ENCODE measurements around the gene CDC42BPB. TPM values are rescaled to one million over a fixed set of nuclear protein-coding genes. Genes with fewer than 3 reads are reported as not detected.

CDC42BPB gene
- total and polyA plus RNA-seq, 2 of the 13 experiments (the other 11 are each of a cell fraction or from before 2014, with no cell fraction given) = 19.7 to 32.3 TPM

GRCh38 chr14:103100281-103101121 is 43.2 kb upstream of the CDC42BPB start (continued):
- TF ChIP-seq ZBTB4 (CRISPR knock-in tag; IDR thresholded peaks at IDR 0.05; ENCODE audit: borderline replicate concordance) (no peak), JUND (CRISPR knock-in tag; IDR thresholded peaks at IDR 0.05) (peak; percentile 69), DNMT1 (CRISPR knock-in tag; IDR thresholded peaks at IDR 0.05) (0 out of 2 replicates have a peak, but pooled peaks have one; percentile 61), AHR (CRISPR knock-in tag; IDR thresholded peaks at IDR 0.05) (0 out of 2 replicates have a peak, but pooled peaks have one; percentile 68), ZHX1 (CRISPR knock-in tag; IDR thresholded peaks at IDR 0.05; ENCODE audit: low read depth) (peak; percentile 33; the same call in 1 of the 2 replicates), CC2D1A (CRISPR knock-in tag; IDR thresholded peaks at IDR 0.05) (no peak), SMAD9 (CRISPR knock-in tag; IDR thresholded peaks at IDR 0.05) (no peak), SNAPC5 (CRISPR knock-in tag; IDR thresholded peaks at IDR 0.05; ENCODE audit: borderline replicate concordance) (no peak), NFE2 (CRISPR knock-in tag; IDR thresholded peaks at IDR 0.05) (no peak), ATF6 (CRISPR knock-in tag; conservative IDR thresholded peaks at IDR 0.05) (no peak), ZNF703 (CRISPR knock-in tag; IDR thresholded peaks at IDR 0.05; ENCODE audit: borderline replicate concordance) (peak; percentile 93; the same call in 1 of the 2 replicates), FOSL2 (CRISPR knock-in tag; IDR thresholded peaks at IDR 0.05) (peak; percentile 75), CBX1 (IDR thresholded peaks at IDR 0.05; ENCODE audit: low read depth) (no peak), HOXA9 (CRISPR knock-in tag; IDR thresholded peaks at IDR 0.05; ENCODE audit: borderline replicate concordance) (no peak), ZBTB49 (CRISPR knock-in tag; IDR thresholded peaks at IDR 0.05; ENCODE audit: borderline replicate concordance) (no peak), SRY (CRISPR knock-in tag; IDR thresholded peaks at IDR 0.05) (0 out of 2 replicates have a peak, but pooled peaks have one; percentile 50), ZNF839 (CRISPR knock-in tag; IDR thresholded peaks at IDR 0.05; ENCODE audit: borderline replicate concordance) (no peak)
